GM19025 (cell line): Measurements from ENCODE around the gene NOTCH2.

ENCODE experiments used
- ATAC-seq: cut with Tn5 transposase; IDR thresholded peaks from one replicate; pipeline ENCODE4 v1.9.1; 2021; ENCODE audit warnings: mild to moderate bottlenecking, low read depth, moderate library complexity; ENCODE audit not compliant: unreplicated experiment

Gene NOTCH2

DNA sequence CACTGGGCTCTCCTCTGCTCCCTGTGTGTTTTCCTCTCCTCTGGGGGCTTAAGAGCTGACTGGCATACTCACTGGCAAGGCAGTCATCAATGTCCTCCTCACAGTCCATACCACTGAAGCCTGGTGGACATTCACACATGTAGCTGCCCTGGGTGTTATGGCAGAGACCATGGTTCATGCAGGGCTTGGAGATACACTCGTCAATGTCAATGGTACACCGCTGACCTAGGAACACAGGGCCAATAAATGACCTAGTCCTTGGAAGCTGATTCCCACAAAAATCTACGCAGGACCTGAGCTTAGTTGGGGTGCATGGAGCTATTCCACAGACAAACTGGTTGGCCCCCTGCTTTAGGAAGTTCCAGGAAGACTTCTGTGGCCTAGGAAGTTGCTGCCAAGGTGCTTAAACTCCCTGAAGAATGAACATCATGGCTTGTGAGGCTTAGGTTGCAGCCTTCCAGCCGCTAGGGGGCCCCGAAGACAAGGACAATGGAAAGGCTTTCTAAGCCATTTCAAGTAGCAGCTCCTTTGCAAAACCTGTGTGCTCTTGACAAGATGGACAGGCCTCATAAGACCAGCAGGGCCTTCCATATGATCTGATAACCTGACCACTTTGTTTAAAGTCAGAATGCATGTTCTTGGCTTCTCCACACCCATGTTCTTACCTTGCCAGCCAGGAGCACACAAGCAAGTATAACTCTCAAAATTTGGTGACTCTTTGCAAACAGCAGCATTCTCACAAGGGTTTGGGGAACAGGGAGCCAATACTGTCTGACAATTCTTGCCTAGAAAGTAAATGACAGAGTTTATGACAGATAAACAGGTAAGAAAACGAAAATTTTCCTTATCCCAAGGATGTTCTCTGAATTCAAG, 120.9 kb downstream of the NOTCH2 start:
- peak; percentile 57 for ATAC-seq

DNA sequence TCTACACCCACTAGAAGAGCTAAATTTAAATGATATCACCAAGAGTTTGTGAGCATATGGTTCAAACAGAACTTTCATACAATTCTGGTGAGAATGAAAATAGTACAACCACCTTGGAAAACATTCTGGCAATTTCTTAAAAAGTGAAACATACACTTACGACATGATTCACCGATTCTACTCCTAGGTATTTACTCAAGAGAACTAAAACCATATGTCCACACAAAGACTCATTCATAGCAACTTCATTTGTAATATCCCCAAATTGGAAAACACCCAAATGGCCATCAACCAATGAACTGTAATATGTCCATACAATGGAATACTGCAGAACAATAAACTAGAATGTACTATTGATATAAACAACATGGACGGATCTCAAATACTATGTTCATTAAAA, 122.0 kb downstream of the NOTCH2 start:
- ATAC-seq: no peak

DNA sequence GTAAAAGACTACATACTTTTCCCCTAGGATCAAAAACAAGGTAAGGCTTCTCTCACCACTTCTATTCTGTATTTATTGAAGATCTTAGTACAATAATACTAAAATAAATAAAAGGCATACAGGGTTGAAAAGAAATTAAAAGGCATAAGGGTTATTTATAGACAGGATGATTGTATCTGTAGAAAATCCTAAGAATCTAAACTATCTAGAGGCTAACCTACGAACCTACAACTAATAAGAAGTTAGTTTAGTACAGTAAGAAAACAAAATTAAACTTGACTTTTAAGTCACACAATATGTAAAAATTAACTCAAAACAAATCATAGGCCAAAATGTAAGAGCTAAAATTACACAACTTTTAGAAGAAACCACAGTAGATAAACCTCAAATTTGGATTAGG, 122.7 kb downstream of the NOTCH2 start:
- ATAC-seq: no peak

DNA sequence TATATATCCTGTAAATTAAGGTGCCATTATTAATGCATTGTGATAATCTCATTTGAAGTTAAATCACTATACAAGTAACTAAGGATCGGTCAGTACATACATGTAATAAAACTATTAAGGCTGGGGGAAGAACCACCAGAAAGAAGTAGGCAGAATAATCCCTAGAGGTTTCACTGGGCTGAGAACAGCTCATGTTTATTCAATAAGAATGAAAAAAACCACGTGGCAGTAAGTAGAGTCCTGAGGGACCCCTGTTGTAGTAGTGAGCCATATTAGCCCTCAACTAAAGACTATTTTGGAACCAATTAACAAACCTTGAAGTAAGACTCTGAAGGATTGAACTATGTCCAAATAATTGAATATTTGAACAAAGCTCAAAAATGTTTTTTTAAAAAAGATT, 126.2 kb downstream of the NOTCH2 start:
- ATAC-seq: no peak

DNA sequence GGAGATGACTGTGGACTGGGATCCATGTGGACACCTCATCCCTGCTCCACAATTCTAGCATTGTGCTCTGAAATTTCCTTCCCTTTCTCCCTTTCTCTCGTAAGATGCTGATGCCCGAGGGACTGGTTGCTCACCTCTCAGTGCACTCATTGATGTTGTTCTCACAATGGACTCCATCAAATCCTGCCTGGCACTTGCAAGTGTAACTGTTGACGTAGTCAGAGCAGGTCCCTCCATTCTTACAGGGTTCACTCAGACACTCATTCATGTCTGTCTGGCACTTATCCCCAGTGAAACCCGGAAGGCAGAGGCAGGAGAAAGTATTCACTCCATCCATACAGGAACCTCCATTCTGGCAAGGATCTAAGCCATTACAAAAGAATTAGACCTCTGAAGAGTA, 128.1 kb downstream of the NOTCH2 start:
- no peak for ATAC-seq

DNA sequence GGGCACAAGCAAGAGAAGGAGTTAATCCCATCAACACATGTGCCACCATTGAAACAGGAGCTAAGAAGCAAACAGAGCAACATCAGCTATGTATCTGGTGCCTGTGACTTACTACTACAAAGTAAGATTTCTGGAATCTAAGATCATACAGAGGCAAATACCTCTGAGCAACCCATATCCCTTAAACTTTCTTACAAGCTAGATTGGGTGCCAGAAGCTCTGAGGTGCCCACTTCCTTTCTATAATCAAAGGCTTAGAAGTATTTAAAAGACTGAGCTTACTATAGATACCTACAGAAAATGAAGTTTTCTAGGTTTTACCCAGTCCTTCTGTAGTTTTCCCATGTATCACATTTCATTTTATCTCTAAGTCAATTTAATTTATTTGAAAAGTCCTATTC, 128.8 kb downstream of the NOTCH2 start:
- ATAC-seq: no peak

DNA sequence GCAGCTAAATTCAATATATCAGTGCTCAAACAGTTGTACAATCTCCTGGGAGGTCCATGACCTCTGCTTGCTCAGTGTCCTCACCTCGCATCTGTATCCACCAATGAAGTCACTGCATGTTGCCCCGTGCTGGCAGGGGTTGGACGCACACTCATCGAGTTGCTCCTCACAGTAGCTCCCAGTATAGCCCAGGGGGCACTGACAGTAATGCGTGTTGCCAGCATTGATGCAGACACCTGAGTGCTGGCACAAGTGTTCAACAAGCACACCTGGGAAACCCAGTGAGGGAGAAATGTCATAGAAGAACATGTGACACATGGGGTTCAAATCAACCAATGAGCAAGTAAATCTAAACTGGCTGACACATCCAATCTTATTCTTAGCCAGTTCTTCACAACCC, 132.3 kb downstream of the NOTCH2 start:
- ATAC-seq: no peak

DNA sequence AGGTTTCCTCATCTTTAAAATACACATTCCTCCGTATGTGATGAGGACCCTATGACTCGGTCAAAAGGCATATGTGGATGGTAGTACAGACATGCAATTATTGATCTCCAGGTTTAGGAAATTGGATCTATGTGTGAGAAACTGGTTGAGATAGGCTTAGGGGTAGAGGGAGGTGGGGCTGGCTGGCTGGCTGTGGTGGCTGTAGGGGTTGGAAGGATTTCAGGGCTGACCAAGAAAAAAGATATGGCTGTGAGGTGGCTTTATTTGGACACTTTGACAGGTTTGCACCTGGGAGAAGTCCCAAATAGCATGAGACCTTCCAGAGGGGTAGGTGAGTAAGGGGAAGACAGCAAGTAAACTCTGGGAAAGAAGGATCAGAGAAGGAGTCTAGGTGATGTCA, 133.5 kb downstream of the NOTCH2 start:
- no peak for ATAC-seq

DNA sequence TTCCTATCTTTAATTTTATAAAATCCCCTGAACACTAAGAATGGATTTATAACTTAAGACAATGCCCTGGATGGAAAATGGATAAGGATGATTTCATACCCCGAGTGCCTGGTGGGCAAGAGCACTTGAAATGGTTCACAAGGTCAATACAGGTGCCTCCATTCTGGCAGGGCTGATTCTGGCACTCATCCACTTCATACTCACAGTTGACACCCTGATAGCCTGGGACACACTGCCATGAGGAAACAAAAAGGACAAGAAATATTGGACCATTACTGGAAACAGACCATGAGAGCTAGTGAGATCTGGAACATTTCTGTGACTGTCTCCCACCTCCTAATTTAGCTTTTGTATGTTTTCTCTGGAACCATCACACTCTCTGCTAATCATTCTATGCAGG, 134.1 kb downstream of the NOTCH2 start:
- ATAC-seq: no peak

DNA sequence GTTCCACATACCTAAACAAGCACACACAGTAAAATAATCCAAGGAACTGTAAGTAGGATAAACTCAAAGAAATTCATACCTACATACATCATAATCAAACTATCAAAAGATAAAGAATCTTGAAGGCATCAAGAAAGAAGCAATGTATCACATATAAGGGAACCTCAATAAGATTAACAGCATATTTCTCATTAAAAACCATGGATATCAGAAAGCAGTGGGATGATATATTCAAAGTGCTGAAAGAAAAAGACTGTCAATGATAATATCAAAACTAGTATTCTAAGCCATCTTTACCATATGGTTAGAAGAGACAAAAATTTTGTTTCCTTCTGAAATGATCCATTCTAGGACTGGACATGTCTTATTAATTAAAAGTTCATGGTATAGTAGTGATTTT, 136.1 kb downstream of the NOTCH2 start:
- ATAC-seq: no peak

DNA sequence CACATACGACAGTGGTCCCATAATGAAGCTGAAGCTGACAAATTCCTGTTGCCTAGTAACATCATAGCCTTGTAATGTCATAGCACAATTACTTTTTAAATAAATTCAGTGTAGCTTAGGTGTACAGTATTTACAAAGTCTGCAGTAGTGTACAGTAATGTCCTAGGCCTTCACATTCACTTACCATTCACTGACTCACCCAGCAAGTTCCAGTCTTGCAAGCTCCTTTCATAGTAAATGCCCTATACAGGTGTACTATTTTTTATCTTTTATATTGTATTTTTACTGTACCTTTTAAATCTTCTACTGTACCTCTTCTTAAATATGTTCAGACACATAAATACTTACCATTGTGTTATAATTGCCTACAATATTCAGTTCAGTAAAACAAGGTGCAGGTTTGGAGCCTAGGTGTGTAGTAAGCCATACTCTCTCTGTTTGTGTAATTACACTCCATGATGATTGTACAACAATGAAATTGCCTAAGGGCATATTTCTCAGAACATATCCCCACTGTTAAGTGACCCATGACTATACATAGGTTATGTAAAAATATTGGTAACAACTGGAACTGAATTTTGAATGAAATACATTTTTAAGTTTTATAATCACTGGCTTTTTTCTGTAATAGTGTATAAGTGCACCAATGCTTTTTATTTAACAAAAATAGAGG, 139.7 kb downstream of the NOTCH2 start:
- no peak for ATAC-seq

DNA sequence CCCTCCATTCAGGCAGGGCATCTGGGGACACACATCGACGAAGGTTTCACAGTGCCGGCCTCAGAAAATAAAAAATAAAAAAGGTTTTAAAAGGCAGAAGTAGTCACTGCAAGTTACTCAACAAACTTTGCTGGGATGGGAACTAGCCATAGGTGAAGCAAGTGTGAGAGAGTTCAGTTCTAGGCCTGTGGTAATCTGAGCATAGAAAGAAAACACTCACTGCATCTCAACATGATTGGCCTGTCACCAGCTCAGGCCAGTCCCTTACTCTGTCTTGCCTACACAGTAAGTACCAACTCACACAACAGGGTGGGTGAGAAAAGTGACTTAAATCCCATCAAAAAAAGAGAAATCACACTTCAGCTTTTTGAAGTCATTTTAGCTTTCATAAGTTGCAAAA, 142.9 kb downstream of the NOTCH2 start:
- ATAC-seq: no peak

DNA sequence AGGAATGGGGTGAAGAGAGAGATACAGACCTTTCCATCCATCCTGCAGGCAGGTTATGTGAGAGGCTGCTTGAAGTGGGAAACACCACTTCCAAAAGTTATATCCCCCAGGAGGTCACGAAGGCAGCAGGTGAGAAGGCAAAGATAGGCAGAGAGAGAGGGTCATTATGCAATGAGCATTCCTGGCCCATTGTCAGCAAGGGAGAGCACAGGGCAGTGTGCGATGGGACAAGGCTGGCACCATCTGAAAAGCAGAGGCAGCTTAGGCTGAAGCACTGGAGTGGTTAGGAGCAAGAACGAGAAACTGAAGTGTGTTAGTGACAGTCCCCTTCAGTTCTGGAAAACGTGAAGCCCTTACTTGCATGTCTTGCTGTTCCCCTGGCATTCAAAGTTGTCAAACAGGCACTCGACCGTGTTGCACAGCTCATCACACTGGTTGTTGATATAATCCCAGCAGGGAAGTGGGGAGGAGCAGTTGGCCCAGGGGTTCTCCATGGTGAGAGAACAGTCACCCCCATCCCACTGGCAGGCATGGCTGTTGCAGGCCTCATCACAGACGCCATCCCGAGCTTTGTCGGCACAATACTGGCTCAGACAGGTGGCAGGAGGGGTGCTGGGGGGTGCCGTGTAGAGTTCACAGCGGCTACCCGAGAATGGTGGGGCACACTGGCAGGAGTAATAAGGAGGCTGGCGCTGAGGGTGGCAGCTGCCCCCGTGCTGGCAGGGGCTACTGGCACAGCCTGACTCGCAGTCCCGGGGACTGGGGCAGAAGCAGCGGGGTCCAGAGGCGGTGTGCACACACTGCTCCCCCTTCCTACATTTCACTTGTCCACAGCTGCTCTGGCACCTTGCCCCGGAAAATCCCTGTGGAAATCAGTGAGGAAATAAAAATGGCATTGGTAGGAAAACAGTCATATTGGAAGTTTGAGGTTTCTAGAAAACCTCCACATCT, 144.2 kb downstream of the NOTCH2 start:
- no peak for ATAC-seq

DNA sequence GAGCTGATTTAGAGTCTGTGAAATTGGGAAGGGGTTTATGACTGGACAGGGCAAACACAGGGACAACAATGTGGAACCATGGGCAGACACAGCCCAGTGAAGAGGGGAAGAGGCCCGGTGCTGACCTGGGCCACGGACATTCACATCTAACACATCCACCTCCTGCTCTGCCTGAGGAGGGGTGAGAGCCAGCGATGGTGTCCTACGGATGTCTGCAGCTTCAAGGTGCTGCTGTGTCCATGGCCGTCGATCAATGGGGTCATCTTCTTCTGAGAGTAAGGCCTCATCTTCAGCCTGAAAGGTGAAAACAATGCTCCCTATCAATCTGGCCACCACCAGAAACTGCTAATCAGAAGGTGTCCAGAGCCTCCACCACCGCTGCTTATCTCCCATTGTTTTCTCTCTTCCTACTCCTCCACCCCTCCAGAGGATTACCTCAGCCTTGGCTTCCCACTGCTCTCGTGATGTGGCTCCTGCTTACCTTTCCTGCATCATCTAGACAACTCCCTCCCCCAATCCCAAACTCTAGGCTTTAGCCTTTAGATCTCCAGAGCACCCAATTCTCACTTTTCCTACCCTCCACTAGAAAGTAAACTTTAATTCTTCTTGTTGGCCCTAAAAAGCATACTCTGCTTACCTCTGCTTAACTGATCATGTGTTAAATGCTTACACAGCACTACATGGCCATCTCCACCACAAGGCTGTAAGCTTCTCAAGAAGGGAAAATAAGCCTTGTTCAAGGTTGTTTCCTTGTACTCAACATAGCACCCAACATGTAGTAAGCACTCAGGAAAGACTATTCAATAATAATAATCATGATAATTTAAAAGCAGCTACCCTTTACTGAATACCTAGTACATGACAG, 149.1 kb downstream of the NOTCH2 start:
- ATAC-seq: no peak

DNA sequence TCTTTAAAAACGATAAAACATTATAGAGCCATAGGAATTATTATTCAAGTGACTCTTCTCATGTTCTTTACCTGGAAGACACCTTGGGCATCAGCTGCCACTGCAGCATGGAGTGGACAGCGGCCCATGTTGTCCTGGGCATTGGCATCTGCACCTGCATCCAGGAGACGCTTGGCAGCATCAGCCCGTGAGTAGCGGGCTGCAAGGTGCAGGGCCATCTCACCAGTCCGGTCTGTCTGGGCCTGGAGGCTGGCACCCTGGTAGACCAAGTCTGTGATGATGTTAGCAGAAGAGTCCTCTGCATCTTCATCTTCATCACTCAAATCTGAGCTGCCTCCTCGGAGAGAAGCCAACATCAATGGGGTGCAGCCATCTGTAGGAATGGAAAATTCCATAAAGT, 150.2 kb downstream of the NOTCH2 start:
- ATAC-seq: no peak

DNA sequence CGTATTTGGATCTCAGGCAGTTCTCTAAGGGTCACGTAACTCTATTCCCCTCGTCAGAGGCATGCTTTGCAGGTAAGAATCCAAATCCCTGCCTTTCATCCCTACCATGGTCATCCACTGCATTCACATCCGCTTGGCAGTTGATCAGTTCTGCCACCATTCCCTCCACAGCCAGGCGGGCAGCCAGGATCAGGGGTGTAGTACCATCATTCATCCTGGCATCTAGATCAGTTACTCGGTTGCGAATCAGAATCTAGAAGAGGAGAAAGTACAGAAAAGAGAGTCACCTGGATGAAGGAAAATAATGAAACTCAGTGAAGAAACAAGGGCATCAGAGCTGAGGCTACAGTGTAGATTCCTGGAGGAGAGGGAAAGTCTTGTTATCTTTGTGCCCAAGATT, 151.2 kb downstream of the NOTCH2 start:
- ATAC-seq: no peak

DNA sequence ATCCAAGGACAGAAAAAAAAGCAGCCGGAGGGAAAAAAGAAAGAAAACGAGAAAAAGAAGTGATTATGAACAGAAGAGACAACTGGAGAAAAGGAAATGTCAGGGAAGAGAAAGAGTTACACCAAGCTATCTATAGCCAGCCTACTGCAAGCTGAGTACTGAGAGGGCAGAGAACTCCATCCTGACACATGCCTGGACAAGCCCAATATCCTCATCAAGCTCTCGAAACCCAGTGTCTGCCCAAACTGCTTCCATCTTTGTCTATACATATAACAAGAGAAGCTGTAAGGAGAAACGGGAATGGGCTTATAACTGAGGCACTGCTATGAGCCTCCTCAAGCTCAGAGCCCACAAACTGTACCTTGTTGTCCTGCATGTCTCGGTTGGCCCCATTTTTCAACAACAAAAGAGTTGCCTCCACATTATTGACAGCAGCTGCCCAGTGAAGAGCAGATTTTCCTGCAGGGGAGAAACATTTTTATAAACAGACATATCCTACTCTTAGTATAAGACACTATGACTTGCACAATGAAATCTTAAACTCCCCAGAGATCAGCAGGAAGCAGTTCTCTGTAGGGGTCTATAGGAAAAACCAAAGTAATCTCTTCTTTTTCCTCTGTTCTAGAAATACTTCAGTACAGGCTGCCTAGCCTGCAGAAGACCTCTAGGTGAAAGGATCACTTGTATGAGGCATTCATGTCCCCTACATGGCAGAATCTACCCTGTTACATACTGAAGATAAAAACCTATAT, 152.0 kb downstream of the NOTCH2 start:
- ATAC-seq: no peak

DNA sequence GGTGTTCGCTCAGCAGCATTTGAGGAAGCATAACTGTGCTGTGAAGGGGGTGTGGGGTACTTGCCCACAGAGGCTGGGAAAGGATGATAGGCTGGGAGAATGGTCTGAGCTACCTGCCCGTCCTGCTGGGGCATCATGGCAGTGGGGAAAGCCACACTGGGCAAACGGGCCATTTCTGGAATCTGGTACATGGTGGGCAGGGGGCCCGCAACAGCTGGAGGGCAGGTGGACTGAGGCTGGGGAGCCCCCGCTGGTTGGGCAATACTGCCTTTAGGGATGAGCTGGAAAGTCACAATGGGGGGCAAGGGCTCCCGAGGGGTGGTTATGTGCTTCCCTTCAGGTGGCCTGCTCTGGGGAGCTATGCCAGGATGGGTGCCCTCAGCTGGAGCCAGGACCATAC, 153.9 kb downstream of the NOTCH2 start:
- no peak for ATAC-seq

DNA sequence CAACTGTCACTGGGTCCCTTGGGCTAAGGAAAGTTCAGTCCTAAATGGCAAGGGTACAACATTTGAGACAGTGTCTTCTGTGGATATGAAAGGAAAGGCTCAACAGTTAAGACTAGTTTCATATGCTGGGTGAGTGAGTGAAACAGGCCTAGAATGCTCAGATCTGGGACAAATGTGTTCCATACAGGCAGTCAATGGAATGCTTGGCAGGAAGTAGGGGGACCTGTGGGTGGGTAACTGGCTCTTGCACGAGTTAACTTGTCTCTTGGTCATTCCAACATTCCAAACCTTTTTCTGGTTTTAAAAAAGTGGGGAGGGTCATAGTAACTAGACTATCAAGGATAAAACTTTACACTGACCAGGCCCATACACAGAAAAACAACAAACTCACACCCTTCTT, 155.4 kb downstream of the NOTCH2 start:
- no peak for ATAC-seq
